WTC11 (cell line): ENCODE data around the gene TET3.

Source experiments
- FOXP4 ChIP-seq: sonication (generic); formaldehyde crosslinking; IDR thresholded peaks from 2 replicates; pipeline ENCODE4 v1.8.0; 2022; ENCODE audit warnings: mild to moderate bottlenecking, missing genetic modification reagents
- TF ChIP-seq, protein P1 (sequence below): fragments of 200-600 bp; IDR thresholded peaks from 2 replicates; pipeline ENCODE4 v1.8.0; 2022; ENCODE audit warnings: antibody characterized with exemption

- TF ChIP-seq, protein P1, sequence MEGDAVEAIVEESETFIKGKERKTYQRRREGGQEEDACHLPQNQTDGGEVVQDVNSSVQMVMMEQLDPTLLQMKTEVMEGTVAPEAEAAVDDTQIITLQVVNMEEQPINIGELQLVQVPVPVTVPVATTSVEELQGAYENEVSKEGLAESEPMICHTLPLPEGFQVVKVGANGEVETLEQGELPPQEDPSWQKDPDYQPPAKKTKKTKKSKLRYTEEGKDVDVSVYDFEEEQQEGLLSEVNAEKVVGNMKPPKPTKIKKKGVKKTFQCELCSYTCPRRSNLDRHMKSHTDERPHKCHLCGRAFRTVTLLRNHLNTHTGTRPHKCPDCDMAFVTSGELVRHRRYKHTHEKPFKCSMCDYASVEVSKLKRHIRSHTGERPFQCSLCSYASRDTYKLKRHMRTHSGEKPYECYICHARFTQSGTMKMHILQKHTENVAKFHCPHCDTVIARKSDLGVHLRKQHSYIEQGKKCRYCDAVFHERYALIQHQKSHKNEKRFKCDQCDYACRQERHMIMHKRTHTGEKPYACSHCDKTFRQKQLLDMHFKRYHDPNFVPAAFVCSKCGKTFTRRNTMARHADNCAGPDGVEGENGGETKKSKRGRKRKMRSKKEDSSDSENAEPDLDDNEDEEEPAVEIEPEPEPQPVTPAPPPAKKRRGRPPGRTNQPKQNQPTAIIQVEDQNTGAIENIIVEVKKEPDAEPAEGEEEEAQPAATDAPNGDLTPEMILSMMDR, result no peak
- TF ChIP-seq FOXP4 (CRISPR knock-in tag), result no peak
Observed at GRCh38 chr2:73969356-73969755, 15.4 kb upstream of the TET3 start.
